GM18951 (cell line): ENCODE data around the gene PLCH1.

ENCODE experiments used
- POLR2A ChIP-seq: IDR thresholded peaks from 4 replicates; pipeline ENCODE4 v1.6.1; 2011; ENCODE audit warnings: mild to moderate bottlenecking; ENCODE audit not compliant: insufficient read length, insufficient read depth; ENCODE audit errors: extremely low read depth
- in situ Hi-C: fragments of 300-500 bp; cut with MboI; formaldehyde crosslinking; loops from one replicate; pipeline ENCODE4 v1.12.0; 2022; ENCODE audit warnings: low sequenced_read_pairs, mixed read lengths, inconsistent platforms; ENCODE audit not compliant: unreplicated experiment

The PLCH1 gene

DNA sequence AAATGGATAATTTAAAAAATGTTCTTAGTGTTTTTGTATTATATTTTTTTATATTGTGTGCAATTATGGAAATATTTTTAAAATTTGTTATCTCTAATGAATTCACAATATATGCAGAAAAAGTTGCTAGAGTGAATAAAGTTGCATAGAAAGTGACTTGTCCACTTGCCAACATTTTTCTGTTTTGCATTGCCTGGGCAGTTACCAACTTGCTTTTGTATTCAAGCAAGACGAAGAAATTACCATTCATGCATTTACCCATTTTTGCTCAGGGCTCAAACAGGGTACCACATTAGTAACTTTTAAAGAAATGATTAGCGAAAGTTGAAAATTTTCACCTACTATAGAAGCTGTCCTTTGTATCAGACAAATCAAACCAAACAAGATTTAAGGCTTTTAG lies 298.5 kb downstream of the PLCH1 start:
- TF ChIP-seq POLR2A: no peak
- in situ Hi-C loops: no loop called here

DNA sequence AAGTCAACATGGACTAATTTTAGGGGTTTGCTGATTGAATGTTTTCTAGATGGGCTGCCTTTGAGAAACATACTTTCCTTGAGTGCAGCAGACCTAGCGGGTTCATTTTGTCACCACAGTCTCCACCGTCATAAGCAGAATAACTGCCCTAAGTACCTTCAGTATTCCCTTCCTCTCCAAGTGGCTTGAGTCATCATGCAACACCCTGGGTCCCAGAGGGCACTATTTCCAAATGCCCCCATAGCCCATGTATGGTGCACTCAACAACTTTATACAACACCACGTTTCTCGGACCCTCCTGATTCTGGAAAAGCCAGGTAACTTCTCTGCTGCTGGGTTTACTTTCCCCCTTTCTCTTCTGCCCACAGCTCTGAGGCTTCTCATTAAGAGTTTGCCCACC lies 300.1 kb downstream of the PLCH1 start:
- no peak for TF ChIP-seq POLR2A
- in situ Hi-C loops: no loop called here

DNA sequence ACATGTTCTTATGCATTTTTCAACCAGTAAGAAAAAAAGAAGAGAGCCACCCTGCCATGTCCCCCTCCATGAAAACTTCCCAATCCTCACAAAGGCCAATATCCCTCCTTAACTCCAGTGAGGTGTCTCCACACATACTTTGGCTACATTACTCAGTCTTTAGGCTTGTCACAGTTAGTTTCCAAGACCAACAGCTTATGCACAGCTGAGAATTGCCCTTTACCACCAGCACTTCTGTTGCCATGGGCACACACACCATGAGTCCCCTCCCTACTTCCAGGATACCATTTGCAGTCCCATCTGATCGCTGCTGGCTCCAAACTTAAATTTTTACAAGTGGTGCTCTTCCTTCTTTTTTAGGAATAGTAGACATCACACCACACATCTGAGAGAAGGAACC lies 301.1 kb downstream of the PLCH1 start:
- TF ChIP-seq POLR2A: no peak
- in situ Hi-C loops: no loop called here

DNA sequence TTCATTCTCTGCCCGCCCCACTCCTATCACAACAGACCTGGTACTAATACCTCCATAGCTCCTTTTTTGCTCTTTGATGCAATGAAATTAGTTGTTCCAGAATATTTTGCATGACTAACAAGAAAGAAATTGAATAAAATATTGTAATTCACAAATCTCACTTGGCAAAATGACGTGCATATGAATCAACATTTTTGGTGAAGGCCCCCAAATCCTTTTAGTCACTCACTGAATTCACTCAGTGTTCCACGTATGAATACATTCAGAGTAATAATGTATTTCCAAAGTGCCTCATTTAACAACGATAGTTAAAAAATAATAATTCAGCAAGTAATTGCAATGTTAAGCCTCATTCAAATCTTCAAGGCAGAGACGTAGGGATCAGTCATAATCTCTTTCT lies 302.8 kb downstream of the PLCH1 start:
- in situ Hi-C loops: no loop called here
- TF ChIP-seq POLR2A: no peak

DNA sequence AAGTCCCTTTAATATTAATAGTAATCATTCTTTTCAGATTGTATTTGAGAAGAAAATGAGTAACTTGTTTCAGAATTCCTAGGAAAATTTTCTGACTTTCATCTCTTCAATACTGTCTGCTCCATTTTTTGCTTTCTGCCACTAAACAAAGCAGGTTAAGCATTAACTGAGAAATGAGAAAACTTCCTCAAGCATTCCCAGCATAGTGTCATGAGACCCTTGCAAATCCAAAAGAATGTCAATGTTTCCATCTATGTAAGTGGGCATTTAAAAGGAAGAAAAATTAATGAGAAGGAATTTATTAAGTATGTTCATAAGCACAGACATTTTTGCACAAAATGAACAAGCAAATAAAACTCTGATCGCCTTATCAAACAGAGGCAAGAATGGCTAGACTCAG lies 303.4 kb downstream of the PLCH1 start:
- no peak for TF ChIP-seq POLR2A
- in situ Hi-C loops: no loop called here

DNA sequence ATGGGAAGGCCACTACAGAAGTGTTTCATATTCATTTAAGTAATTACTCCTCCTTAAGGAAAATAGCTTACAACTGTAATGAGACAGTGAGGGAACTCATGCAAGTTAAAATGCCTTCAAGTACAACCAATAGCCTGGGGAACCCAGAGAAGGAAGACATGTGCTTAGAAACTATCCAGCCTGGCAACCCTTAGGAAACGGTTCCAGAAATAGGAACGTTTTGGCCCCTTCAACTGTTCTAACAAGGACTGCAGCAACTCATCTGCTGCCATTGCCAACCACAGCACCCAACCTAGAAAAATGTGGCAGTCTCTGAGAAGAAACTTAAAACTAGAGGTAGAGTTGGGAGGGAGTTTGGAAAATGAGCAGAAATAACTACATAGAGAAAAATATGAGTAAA lies 303.8 kb downstream of the PLCH1 start:
- TF ChIP-seq POLR2A: no peak
- in situ Hi-C loops: no loop called here

DNA sequence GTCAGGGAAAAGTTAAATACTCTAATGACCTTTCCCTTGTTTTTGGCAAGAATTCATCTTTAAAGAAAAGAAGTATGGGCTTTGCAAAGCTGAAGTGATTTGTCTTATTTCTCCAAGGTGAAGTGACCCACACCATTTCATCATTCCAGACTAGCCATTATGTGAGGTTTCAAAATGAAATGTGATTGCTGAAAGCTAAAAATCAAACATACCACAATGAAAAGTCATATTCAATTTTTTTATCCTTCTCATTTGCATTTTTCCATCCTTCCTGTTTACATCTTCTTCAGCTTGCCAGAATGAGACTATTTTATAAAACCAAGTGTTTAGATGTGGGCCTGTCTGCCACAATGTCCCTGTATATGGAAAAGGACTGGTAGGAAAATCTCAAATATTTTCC lies 309.1 kb downstream of the PLCH1 start:
- in situ Hi-C loops: no loop called here
- no peak for TF ChIP-seq POLR2A

DNA sequence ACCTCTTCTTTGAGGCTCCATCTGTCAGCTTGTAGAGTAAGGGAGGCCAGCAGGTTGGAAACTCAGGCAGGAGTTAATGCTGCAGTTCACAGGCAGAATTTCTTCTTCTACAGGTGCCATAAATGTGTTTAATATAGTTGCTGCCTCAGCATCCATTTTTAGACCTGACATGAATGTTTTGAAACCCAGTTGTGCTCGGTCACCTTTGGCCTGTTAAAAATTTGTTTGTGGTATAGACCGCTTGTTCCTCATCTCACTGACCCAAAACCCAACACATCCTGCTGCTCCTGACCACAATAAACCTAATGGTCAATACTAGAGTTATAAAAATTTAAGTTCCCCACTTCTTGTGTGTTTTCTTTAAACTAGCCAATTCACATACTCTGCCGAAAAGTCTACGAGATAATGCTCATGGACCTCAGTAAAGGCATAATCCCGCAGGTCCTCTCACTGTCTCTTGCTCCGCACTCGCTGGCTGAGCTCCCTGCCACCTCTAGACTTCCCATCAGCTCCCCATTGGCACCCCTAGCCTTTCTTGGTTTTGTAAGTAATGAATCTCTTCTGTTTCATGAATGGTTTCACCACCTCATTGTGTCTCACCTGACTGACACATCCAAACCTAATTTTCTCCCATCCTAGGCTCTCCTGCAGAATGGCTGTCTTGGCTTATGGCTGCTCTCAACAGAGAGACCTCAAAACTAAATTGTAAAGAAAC lies 312.9 kb downstream of the PLCH1 start:
- no peak for TF ChIP-seq POLR2A
- in situ Hi-C loops: no loop called here

DNA sequence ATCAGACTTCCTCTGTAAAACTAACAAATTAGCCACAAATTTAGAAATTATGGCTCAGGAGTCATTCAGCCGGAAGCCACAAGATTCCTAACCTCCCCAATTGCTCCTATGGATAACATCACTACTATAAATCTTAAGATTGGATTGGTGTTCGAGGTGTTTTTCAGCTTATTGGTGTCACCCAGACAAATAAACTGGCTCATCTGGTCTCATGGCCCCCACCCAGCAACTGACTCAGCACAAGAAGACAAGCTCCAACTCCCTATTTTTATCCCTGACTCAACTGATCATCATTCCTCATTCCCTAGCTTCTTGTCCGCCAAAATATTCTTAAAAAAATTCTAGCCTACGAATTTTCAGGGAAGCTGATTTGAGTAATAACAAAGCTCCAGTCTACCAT lies 316.3 kb downstream of the PLCH1 start:
- in situ Hi-C loops: no loop called here
- TF ChIP-seq POLR2A: no peak

DNA sequence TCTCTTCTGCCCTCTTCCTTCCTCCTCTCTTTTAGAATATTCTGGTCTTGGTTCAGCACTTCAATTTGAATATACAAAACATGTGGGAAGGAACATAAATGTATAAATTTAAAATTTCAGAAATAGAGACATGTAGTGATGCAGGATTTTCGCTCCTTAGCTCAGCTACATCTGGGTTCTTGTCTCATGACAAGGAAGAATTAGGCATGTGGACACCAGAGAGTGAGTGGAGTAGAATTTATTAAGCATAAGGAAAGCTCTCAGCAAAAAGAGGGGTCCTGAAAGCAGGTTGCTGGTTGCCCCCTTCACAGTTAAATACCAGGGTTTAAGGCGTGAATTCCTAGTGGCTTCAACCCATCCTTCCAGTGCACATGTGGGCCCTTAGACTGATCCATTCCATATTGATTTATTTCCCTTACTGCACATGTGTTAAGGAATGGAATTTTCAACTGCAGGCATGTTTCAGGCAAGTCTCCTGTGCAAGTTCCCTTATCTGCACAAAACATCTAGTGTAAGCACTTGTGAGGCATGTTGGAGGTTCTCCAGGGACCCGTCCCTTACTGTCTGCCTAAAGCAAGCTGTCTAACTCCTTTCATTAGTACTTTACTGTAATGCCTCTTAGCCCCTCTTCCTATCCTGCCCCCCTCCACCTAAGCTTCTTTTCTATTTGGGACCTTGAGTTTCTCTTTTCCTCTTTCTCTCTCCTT lies 318.2 kb downstream of the PLCH1 start:
- TF ChIP-seq POLR2A: no peak
- in situ Hi-C loops: no loop called here

DNA sequence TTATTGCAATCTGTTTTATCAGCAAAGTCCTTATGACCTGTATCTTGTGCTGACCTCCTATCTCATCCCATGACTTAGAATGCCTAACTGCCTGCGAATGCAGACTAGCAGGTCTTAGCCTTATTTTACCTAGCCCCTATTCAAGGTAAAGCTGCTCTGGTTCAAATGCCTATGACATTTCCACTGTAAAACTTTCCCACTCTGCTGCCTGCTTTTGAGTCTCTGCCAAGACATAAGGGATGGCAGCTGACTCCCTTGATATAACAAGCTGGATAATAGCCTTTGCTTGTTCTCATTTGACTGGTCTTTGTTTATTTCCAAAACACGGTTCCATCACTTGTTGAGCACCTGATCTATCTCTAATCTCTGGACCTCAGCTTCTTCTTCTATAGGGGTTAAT lies 319.5 kb downstream of the PLCH1 start:
- no peak for TF ChIP-seq POLR2A
- in situ Hi-C loops: no loop called here

DNA sequence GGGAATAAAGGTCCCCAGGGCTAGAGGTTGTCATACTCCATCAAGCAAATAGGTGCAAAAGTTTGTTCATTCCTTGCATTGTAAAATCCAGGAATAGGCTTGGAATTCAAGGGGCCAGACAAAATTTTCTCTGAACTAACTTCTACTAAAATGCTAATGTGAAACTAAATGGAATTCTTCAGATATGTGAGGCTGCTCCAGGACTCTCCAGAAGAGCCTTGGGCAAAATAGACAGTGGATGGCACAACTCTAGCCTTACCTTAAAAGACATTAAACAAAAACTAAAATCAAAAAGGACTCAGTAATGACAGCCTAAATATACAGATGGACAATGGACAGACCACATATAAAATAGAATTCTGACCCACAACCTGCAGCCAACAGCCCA lies 320.6 kb downstream of the PLCH1 start:
- in situ Hi-C loops: no loop called here
- no peak for TF ChIP-seq POLR2A

DNA sequence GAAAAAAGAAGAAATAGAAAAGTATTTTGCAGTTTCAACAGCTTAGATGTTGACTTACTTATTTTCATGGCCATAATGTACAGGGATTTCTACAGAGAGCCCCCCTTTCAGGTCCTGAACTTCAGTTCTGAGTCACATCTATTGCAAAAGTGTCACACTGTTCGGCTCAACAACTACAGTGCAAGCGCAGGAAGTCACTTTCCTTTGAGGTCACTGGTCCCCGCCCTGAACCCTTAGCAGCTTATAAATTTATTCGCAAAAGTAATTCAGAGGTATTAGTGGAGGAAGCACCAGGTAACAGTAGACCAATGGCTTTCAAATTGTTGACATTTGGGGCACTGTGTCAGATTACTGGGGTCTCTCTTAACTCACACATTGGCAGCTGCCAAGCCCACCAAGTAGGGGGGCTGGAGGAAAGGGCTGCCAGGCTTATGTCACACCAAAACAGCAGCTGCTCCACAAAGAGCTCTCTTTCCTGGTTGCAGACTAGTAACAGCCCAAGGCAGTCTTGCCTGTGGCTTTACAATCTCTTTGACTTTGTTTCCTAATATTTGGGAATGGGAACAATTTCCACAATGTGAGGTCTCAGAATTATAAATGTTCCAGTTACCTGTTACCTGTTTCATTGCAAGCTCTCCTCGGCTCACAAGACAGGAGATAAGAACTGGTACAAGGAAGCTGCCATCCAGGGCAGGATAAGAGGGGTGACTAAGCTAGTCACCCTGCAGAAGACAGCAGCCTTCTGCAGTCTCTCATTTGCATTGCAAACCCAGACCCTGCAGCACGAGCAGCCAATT lies 321.1 kb downstream of the PLCH1 start:
- in situ Hi-C loops: no loop called here
- TF ChIP-seq POLR2A: no peak
